ENCODE results near the gene PRX.

The PRX gene

GRCh38 chr19:40415768-40416167 is 2.6 kb upstream of the PRX start:
- H3K27me3 ChIP-seq (ENCODE audit: insufficient read depth, poor library complexity, severe bottlenecking), result no peaks in the 10 kb centered on the region
- H3K27ac ChIP-seq (ENCODE audit: poor library complexity, severe bottlenecking), result no peak overlapping the region
- peaks cover 16% of the 10 kb centered on the region for H3K4me1 ChIP-seq (ENCODE audit: insufficient read depth, poor library complexity, severe bottlenecking)
- DNase-seq (ENCODE audit: low spot score) (no peak), ATAC-seq (ENCODE audit: low read depth) (no peak)
- no peaks in the 10 kb centered on the region for H3K36me3 ChIP-seq (ENCODE audit: low read depth)
- H3K4me3 ChIP-seq (ENCODE audit: severe bottlenecking), result no peak overlapping the region
- no peak for TF ChIP-seq CTCF (IDR thresholded peaks at IDR 0.05; ENCODE audit: poor library complexity, severe bottlenecking)
- H3K9me3 ChIP-seq (ENCODE audit: severe bottlenecking), result no peaks in the 10 kb centered on the region

GRCh38 chr19:40414542-40415535 is 1.7 kb upstream of the PRX start:
- H3K9me3 ChIP-seq (ENCODE audit: severe bottlenecking), result no peaks in the 10 kb centered on the region
- no peak for TF ChIP-seq CTCF (IDR thresholded peaks at IDR 0.05; ENCODE audit: poor library complexity, severe bottlenecking)
- peaks cover 16% of the 10 kb centered on the region for H3K4me1 ChIP-seq (ENCODE audit: insufficient read depth, poor library complexity, severe bottlenecking)
- H3K27me3 ChIP-seq (ENCODE audit: insufficient read depth, poor library complexity, severe bottlenecking), result no peaks in the 10 kb centered on the region
- no peak overlapping the region for H3K4me3 ChIP-seq (ENCODE audit: severe bottlenecking)
- DNase-seq (ENCODE audit: low spot score), result no peak
- ATAC-seq (ENCODE audit: low read depth), result no peak
- no peaks in the 10 kb centered on the region for H3K36me3 ChIP-seq (ENCODE audit: low read depth)
- H3K27ac ChIP-seq (ENCODE audit: poor library complexity, severe bottlenecking), result no peak overlapping the region

- no peaks in the 10 kb centered on the region for H3K27me3 ChIP-seq (ENCODE audit: insufficient read depth, poor library complexity, severe bottlenecking)
- H3K27ac ChIP-seq (ENCODE audit: poor library complexity, severe bottlenecking), result no peak overlapping the region
- DNase-seq (ENCODE audit: low spot score) (no peak), ATAC-seq (ENCODE audit: low read depth) (no peak)
- no peaks in the 10 kb centered on the region for H3K9me3 ChIP-seq (ENCODE audit: severe bottlenecking)
- no peak overlapping the region for H3K4me3 ChIP-seq (ENCODE audit: severe bottlenecking)
- no peak for TF ChIP-seq CTCF (IDR thresholded peaks at IDR 0.05; ENCODE audit: poor library complexity, severe bottlenecking)
- no peaks in the 10 kb centered on the region for H3K36me3 ChIP-seq (ENCODE audit: low read depth)
- H3K4me1 ChIP-seq (ENCODE audit: insufficient read depth, poor library complexity, severe bottlenecking), result peaks cover 16% of the 10 kb centered on the region
These were observed 312 bp downstream of the PRX start for GRCh38 chr19:40412866-40413265.

GRCh38 chr19:40411958-40412499 is 1.1 kb downstream of the PRX start:
- DNase-seq (ENCODE audit: low spot score) (no peak), ATAC-seq (ENCODE audit: low read depth) (no peak)
- Histone ChIP-seq H3K27ac (ENCODE audit: poor library complexity, severe bottlenecking) (peak overlapping the region; percentile 19), H3K4me1 (ENCODE audit: insufficient read depth, poor library complexity, severe bottlenecking) (peaks cover 15% of the 10 kb centered on the region), H3K27me3 (ENCODE audit: insufficient read depth, poor library complexity, severe bottlenecking) (no peaks in the 10 kb centered on the region), H3K36me3 (ENCODE audit: low read depth) (no peaks in the 10 kb centered on the region), H3K9me3 (ENCODE audit: severe bottlenecking) (no peaks in the 10 kb centered on the region), H3K4me3 (ENCODE audit: severe bottlenecking) (no peak overlapping the region)
- no peak for TF ChIP-seq CTCF (IDR thresholded peaks at IDR 0.05; ENCODE audit: poor library complexity, severe bottlenecking)
